HUES6 (cell line): ENCODE results near the gene RSBN1.

ENCODE experiments used
- H3K27ac ChIP-seq: 2 replicates; pipeline ENCODE4 v1.7.0; 2013; ENCODE audit warnings: low read depth, mild to moderate bottlenecking, low read length, inconsistent platforms
- H3K27me3 ChIP-seq: 2 replicates; pipeline ENCODE4 v1.6.1; 2013; ENCODE audit warnings: low read length; ENCODE audit not compliant: control insufficient read depth, insufficient read depth
- H3K36me3 ChIP-seq: 2 replicates; pipeline ENCODE4 v1.6.1; 2013; ENCODE audit warnings: low read length; ENCODE audit not compliant: control insufficient read depth, insufficient read depth
- H3K4me1 ChIP-seq: 2 replicates; pipeline ENCODE4 v1.6.1; 2013; ENCODE audit warnings: low read length; ENCODE audit not compliant: control insufficient read depth, insufficient read depth
- H3K4me3 ChIP-seq: 2 replicates; pipeline ENCODE4 v1.5.1; 2013; ENCODE audit warnings: low read depth, low read length
- H3K9ac ChIP-seq: one replicate; pipeline ENCODE4 v1.6.1; 2013; ENCODE audit warnings: mild to moderate bottlenecking, low read length
- H3K9me3 ChIP-seq: 2 replicates; pipeline ENCODE4 v1.6.1; 2013; ENCODE audit warnings: low read depth, low read length; ENCODE audit not compliant: control insufficient read depth, insufficient read depth

Gene RSBN1

GRCh38 chr1:113779542-113779941 is 32.7 kb downstream of the RSBN1 start:
- Histone ChIP-seq H3K9me3 (no peaks in the 10 kb centered on the region), H3K4me3 (no peak overlapping the region), H3K9ac (no peak overlapping the region), H3K27ac (no peak overlapping the region), H3K4me1 (peaks cover 22% of the 10 kb centered on the region), H3K36me3 (peaks cover 20% of the 10 kb centered on the region), H3K27me3 (no peaks in the 10 kb centered on the region)

- no peaks in the 10 kb centered on the region for H3K27me3 ChIP-seq
- H3K4me3 ChIP-seq = no peak overlapping the region
- H3K9ac ChIP-seq = no peak overlapping the region
- peaks cover 23% of the 10 kb centered on the region for H3K36me3 ChIP-seq
- no peaks in the 10 kb centered on the region for H3K9me3 ChIP-seq
- no peak overlapping the region for H3K27ac ChIP-seq
- peaks cover 17% of the 10 kb centered on the region for H3K4me1 ChIP-seq
Measured at GRCh38 chr1:113777561-113777960, 34.7 kb downstream of the RSBN1 start.

GRCh38 chr1:113770031-113770430 is 42.2 kb downstream of the RSBN1 start:
- peak overlapping the region; percentile 42; the same call in 1 of the 2 replicates for H3K27ac ChIP-seq
- H3K27me3 ChIP-seq = no peaks in the 10 kb centered on the region
- no peaks in the 10 kb centered on the region for H3K9me3 ChIP-seq
- H3K36me3 ChIP-seq = peaks cover 33% of the 10 kb centered on the region
- no peak overlapping the region for H3K4me3 ChIP-seq
- H3K9ac ChIP-seq = peak overlapping the region; percentile 16
- peaks cover 37% of the 10 kb centered on the region for H3K4me1 ChIP-seq

GRCh38 chr1:113769601-113769970 is 42.7 kb downstream of the RSBN1 start:
- H3K4me3 ChIP-seq = no peak overlapping the region
- H3K36me3 ChIP-seq = peaks cover 36% of the 10 kb centered on the region
- peak overlapping the region; percentile 16 for H3K9ac ChIP-seq
- no peaks in the 10 kb centered on the region for H3K27me3 ChIP-seq
- H3K27ac ChIP-seq = peak overlapping the region; percentile 42; the same call in 1 of the 2 replicates
- peaks cover 37% of the 10 kb centered on the region for H3K4me1 ChIP-seq
- H3K9me3 ChIP-seq = no peaks in the 10 kb centered on the region

GRCh38 chr1:113768916-113769600 is 43.2 kb downstream of the RSBN1 start:
- H3K36me3 ChIP-seq = peaks cover 37% of the 10 kb centered on the region
- H3K27ac ChIP-seq = peak overlapping the region; percentile 52; the same call in 1 of the 2 replicates
- H3K9ac ChIP-seq = no peak overlapping the region
- no peaks in the 10 kb centered on the region for H3K27me3 ChIP-seq
- H3K4me1 ChIP-seq = peaks cover 37% of the 10 kb centered on the region
- 0 out of 2 replicates have a peak overlapping the region, but pooled peaks have one; percentile 22 for H3K4me3 ChIP-seq
- no peaks in the 10 kb centered on the region for H3K9me3 ChIP-seq

GRCh38 chr1:113765306-113766230 is 46.7 kb downstream of the RSBN1 start:
- no peaks in the 10 kb centered on the region for H3K9me3 ChIP-seq
- H3K4me3 ChIP-seq = no peak overlapping the region
- peaks cover 27% of the 10 kb centered on the region for H3K4me1 ChIP-seq
- H3K9ac ChIP-seq = no peak overlapping the region
- H3K36me3 ChIP-seq = peaks cover 34% of the 10 kb centered on the region
- H3K27ac ChIP-seq = no peak overlapping the region
- no peaks in the 10 kb centered on the region for H3K27me3 ChIP-seq

DNA sequence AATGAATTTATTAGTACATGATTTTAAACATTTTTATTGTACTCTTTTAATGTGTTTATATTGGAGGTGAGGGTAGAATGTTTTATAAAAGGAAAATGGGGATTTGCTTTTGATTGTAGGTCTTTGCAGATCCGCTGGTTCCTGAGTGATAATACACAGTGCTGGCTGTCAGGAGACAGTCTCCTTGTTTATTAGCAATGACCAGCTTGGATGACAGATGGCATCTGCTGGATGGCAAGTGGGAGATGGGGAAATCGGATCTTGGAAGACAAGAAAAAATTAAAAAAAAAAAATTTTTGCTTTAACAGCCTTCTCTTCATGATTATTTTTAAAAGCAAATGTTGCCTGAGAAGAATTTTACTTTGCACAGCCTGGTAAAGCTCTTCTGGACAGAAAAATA is 48.6 kb downstream of the RSBN1 start:
- no peak overlapping the region for H3K27ac ChIP-seq
- H3K36me3 ChIP-seq = peaks cover 34% of the 10 kb centered on the region
- H3K4me3 ChIP-seq = no peak overlapping the region
- H3K27me3 ChIP-seq = no peaks in the 10 kb centered on the region
- no peaks in the 10 kb centered on the region for H3K9me3 ChIP-seq
- no peak overlapping the region for H3K9ac ChIP-seq
- peaks cover 19% of the 10 kb centered on the region for H3K4me1 ChIP-seq

- peaks cover 23% of the 10 kb centered on the region for H3K36me3 ChIP-seq
- no peaks in the 10 kb centered on the region for H3K27me3 ChIP-seq
- H3K4me1 ChIP-seq = peaks cover 16% of the 10 kb centered on the region
- no peak overlapping the region for H3K9ac ChIP-seq
- no peak overlapping the region for H3K4me3 ChIP-seq
- no peaks in the 10 kb centered on the region for H3K9me3 ChIP-seq
- no peak overlapping the region for H3K27ac ChIP-seq
Measured at GRCh38 chr1:113761937-113762336, 50.3 kb downstream of the RSBN1 start.

- H3K4me1 ChIP-seq = peaks cover 16% of the 10 kb centered on the region
- H3K4me3 ChIP-seq = peak overlapping the region; percentile 88
- peak overlapping the region; percentile 91 for H3K9ac ChIP-seq
- peaks cover 17% of the 10 kb centered on the region for H3K36me3 ChIP-seq
- H3K27ac ChIP-seq = peak overlapping the region; percentile 85; the same call in 1 of the 2 replicates
- no peaks in the 10 kb centered on the region for H3K27me3 ChIP-seq
- H3K9me3 ChIP-seq = no peaks in the 10 kb centered on the region
Measured at GRCh38 chr1:113760102-113761080, 51.9 kb downstream of the RSBN1 start.

DNA sequence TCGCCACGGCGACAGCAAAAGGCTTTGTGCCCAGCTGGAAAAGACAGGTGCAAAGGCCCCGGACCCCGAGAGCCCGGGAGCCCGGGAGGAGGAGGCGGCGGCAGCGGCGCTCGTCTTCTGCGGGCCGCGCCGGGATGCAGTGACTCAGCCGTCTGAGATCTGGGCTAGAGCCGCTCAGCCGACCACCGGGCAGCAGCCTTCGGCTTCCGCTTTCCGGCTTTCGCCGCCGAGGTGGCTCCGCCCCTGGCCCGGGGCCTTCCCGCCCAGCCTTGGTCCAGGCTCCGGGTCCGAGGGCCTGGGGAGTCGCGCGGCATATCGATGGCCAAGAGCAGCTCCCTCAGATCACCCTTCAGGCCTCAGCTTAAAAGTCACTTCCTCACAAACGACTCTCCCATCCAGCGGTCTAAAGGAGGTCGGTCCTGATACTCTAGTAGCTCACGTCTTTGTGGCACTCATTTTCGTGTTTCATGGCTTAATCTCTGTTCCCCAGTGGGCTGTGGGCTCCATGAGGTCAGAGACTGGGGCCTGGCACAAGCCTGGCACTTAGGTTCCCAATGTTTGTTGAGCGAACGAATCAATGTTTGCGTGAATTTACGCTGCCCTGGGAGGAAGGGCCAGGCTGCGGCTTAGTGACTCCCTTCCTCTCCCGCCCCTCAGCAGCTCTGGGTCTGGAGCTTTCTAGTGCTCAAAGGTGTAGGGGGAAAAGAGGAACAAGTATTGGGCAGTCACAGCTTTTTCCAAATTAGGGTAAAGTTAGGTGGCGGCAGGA is 52.8 kb downstream of the RSBN1 start, which contains the start of gene PHTF1:
TSS of gene PHTF1 (minus strand) at position 154 of the 769 bp plus-strand sequence. CDS start 783 bp downstream, outside the sequence.
- peak within 1 kb of the TSS; percentile 88 for H3K4me3 ChIP-seq
- H3K9me3 ChIP-seq = no peaks in the 10 kb centered on the region
- H3K36me3 ChIP-seq = peaks cover 9% of the 10 kb centered on the region
- H3K9ac ChIP-seq = peak within 1 kb of the TSS; percentile 91
- no peaks in the 10 kb centered on the region for H3K27me3 ChIP-seq
- H3K4me1 ChIP-seq = peaks cover 16% of the 10 kb centered on the region
- peak within 1 kb of the TSS; percentile 85 for H3K27ac ChIP-seq
